ENCODE results near the gene TMEM86A.

TMEM86A gene

DNA sequence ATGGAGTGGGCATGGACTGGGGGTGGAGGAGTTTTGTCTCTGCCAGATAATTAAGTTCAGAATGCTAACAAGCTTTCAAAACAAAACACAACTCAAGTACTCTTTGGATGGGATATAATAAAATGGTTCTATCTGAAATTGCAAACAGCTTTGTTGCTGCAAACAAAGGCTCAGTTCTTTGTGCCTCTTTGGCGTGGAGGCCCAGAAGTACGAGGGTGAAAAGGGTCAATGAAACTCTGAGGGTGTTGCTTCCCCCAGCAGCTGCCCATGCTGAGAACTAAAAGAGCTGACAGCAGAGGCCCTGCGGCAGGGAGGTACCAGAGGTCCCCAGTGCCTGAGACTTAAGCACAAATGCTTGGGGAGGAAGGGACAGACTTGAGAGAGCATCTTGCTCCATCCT, 53.9 kb downstream of the TMEM86A start:
- Histone ChIP-seq H3K36me3 (no peaks in the 10 kb centered on the region), H3K4me1 (ENCODE audit: control insufficient read depth in 1 of 2, insufficient read depth in 1 of 2, low read depth in 1 of 2, low read length in 1 of 2) (no peaks in the 10 kb centered on the region), H3K27ac (no peak overlapping the region), H3K4me3 (ENCODE audit: low read depth in 1 of 2, low read length in 1 of 2) (no peak overlapping the region), H3K9me3 (no peaks in the 10 kb centered on the region), H3K27me3 (peaks cover 4% of the 10 kb centered on the region)
- TF ChIP-seq, protein P1, sequence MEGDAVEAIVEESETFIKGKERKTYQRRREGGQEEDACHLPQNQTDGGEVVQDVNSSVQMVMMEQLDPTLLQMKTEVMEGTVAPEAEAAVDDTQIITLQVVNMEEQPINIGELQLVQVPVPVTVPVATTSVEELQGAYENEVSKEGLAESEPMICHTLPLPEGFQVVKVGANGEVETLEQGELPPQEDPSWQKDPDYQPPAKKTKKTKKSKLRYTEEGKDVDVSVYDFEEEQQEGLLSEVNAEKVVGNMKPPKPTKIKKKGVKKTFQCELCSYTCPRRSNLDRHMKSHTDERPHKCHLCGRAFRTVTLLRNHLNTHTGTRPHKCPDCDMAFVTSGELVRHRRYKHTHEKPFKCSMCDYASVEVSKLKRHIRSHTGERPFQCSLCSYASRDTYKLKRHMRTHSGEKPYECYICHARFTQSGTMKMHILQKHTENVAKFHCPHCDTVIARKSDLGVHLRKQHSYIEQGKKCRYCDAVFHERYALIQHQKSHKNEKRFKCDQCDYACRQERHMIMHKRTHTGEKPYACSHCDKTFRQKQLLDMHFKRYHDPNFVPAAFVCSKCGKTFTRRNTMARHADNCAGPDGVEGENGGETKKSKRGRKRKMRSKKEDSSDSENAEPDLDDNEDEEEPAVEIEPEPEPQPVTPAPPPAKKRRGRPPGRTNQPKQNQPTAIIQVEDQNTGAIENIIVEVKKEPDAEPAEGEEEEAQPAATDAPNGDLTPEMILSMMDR (IDR thresholded peaks at IDR 0.05): no peak

DNA sequence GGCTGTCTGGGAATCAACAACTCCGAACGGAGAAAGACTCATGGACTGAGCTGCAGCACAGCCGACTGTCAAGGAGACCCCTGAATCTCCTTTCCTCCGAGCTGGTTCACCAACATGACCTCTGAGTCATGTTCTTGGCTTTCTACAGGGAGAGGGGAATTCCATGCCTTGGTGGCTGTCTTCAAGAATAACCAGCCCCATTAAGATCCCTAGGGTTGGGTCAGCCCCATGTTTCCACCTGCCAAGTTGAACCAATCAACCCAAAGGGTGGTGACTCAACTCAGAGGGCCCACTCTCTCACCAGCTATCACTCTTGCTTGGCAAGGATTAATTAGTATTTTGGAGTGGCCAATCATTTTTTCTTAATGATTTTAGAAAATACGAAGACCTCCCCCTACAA, 55.7 kb downstream of the TMEM86A start:
- no peak overlapping the region for H3K27ac ChIP-seq

More for the DNA sequence above, 55.7 kb downstream of the TMEM86A start:
- Histone ChIP-seq H3K27me3 (peaks cover 4% of the 10 kb centered on the region), H3K4me3 (ENCODE audit: low read depth in 1 of 2, low read length in 1 of 2) (no peak overlapping the region), H3K36me3 (no peaks in the 10 kb centered on the region), H3K9me3 (no peaks in the 10 kb centered on the region), H3K4me1 (ENCODE audit: control insufficient read depth in 1 of 2, insufficient read depth in 1 of 2, low read depth in 1 of 2, low read length in 1 of 2) (no peaks in the 10 kb centered on the region)
- TF ChIP-seq, protein P1 (IDR thresholded peaks at IDR 0.05): no peak

Measured in neutrophil (primary cell).